HCT116 (cell line): ENCODE measurements around the gene POPDC2. TPM values are rescaled to one million over a fixed set of nuclear protein-coding genes. Genes with fewer than 3 reads are reported as not detected.

Source experiments
- ATAC-seq: fragments of 200-7000 bp; cut with Tn5 transposase; 2 replicates; pipeline ENCODE4 v1.9.1; 2020; ENCODE audit warnings: mild to moderate bottlenecking, moderate library complexity
- BruUV-seq: library from RNA; stranded (reverse); fragments of 400-500 nt; replicated peaks from 2 replicates; lab custom pipeline; 2021; lab: Mats Ljungman, UMichigan
- CTCF ChIA-PET: fragments of 300-600 bp; sonication (Branson Sonifier 250); formaldehyde crosslinking; loops from one replicate; lab custom pipeline; 2021; ENCODE audit warnings: antibody characterized with exemption; lab: Charles Lee
- POLR2A ChIA-PET: fragments of 300-600, 350-600 bp; sonication (Branson Sonifier 250); formaldehyde crosslinking; loops from one replicate; lab custom pipeline; 2021; ENCODE audit warnings: antibody characterized with exemption; lab: Charles Lee
- RAD21 ChIA-PET, 2 experiments: fragments of 300-600 bp; sonication (Branson Sonifier 250); formaldehyde crosslinking; loops; one replicate each; lab custom pipeline; 2023; ENCODE audit warnings: low total read pairs in 2 of 2; ENCODE audit not compliant: uncharacterized antibody in 2 of 2, unreplicated experiment in 2 of 2, low non-redundant PET in 1 of 2; lab: Charles Lee
- DNase-seq: peaks from one replicate; pipeline ENCODE4 v3.0.0-alpha.2; 2010; ENCODE audit warnings: low read depth, low spot score
- H2AFZ ChIP-seq: fragments of 200-600 bp; shearing (Covaris generic), sonication (generic); 2 replicates; pipeline ENCODE4 v1.6.1; 2017; ENCODE audit warnings: low read depth, mixed run types, mixed read lengths, antibody characterized with exemption, low read length; ENCODE audit not compliant: poor library complexity, severe bottlenecking
- H3K27ac ChIP-seq: 2 replicates; pipeline ENCODE4 v1.5.1; 2012; ENCODE audit warnings: low read depth, low read length
- H3K27me3 ChIP-seq: fragments of 200-600 bp; sonication (generic); 2 replicates; pipeline ENCODE4 v1.6.1; 2016; ENCODE audit warnings: mixed run types, low read length, mixed read lengths; ENCODE audit not compliant: insufficient read depth
- H3K36me3 ChIP-seq, 2 experiments: fragments of 200-500 bp in 1 of 2; fragments of 200-600 bp in 1 of 2; sonication (Bioruptor generic) in 1 of 2; sonication (generic) in 1 of 2; 2 replicates each; pipeline versions ENCODE4 v1.5.1 to v1.6.1; 2014 to 2016; ENCODE audit warnings: low read length in 2 of 2, inconsistent platforms in 1 of 2, mixed read lengths in 1 of 2, mixed run types in 1 of 2; ENCODE audit not compliant: insufficient read depth in 2 of 2, control insufficient read depth in 1 of 2
- H3K4me1 ChIP-seq, 2 experiments: fragments of 200-600 bp in 1 of 2; sonication (generic) in 1 of 2; 2 replicates each; pipeline versions ENCODE4 v1.5.1 to v1.6.1; 2012 to 2017; ENCODE audit warnings: low read length in 2 of 2, inconsistent platforms in 1 of 2, mild to moderate bottlenecking in 1 of 2, mixed read lengths in 1 of 2, mixed run types in 1 of 2, moderate library complexity in 1 of 2; ENCODE audit not compliant: insufficient read depth in 2 of 2, control insufficient read depth in 1 of 2
- H3K4me2 ChIP-seq: fragments of 200-600 bp; sonication (generic); 2 replicates; pipeline ENCODE4 v1.6.1; 2017; ENCODE audit warnings: mixed run types, low read length, mixed read lengths
- H3K4me3 ChIP-seq, 2 experiments: fragments of 200-600 bp in 1 of 2; sonication (generic) in 1 of 2; replicated peaks in 1 of 2; 2 replicates each; pipeline ENCODE4 v1.5.1; 2011 to 2016; ENCODE audit warnings: low read length in 2 of 2, control low read depth in 1 of 2, low read depth in 1 of 2, mild to moderate bottlenecking in 1 of 2, mixed read lengths in 1 of 2, mixed run types in 1 of 2
- H3K79me2 ChIP-seq: fragments of 200-600 bp; sonication (generic); 2 replicates; pipeline ENCODE4 v1.6.1; 2017; ENCODE audit warnings: mild to moderate bottlenecking, mixed run types, low read length, moderate library complexity, mixed read lengths; ENCODE audit not compliant: insufficient read depth
- H3K9ac ChIP-seq: fragments of 200-600 bp; sonication (generic); 2 replicates; pipeline ENCODE4 v1.6.1; 2016; ENCODE audit warnings: low read length, mixed read lengths
- H3K9me2 ChIP-seq: fragments of 200-600 bp; sonication (generic), shearing (Covaris generic); 2 replicates; pipeline ENCODE4 v1.6.1; 2017; ENCODE audit warnings: mixed run types, mild to moderate bottlenecking, moderate library complexity; ENCODE audit not compliant: insufficient read depth
- H3K9me3 ChIP-seq, 2 experiments: fragments of 200-500 bp in 1 of 2; fragments of 200-600 bp in 1 of 2; sonication (Bioruptor generic) in 1 of 2; sonication (generic) in 1 of 2; 2 replicates each; pipeline ENCODE4 v1.6.1; 2014 to 2017; ENCODE audit warnings: low read length in 2 of 2, mixed read lengths in 2 of 2, inconsistent platforms in 1 of 2, low read depth in 1 of 2, mild to moderate bottlenecking in 1 of 2, mixed run types in 1 of 2, moderate library complexity in 1 of 2; ENCODE audit not compliant: control insufficient read depth in 1 of 2, insufficient read depth in 1 of 2
- H4K20me1 ChIP-seq: fragments of 200-600 bp; sonication (generic), shearing (Covaris generic); 2 replicates; pipeline ENCODE4 v1.6.1; 2017; ENCODE audit warnings: mixed run types, mild to moderate bottlenecking, moderate library complexity; ENCODE audit not compliant: insufficient read depth
- ATF3 ChIP-seq: IDR thresholded peaks from 2 replicates; pipeline ENCODE4 v1.6.1; 2012
- CBX3 ChIP-seq: IDR thresholded peaks from 2 replicates; pipeline ENCODE4 v1.6.1; 2012; ENCODE audit warnings: low read depth
- CEBPB ChIP-seq: IDR thresholded peaks from 2 replicates; pipeline ENCODE4 v1.6.1; 2012; ENCODE audit warnings: low read depth
- CTCF ChIP-seq, 3 experiments: fragments of 200-600 bp in 1 of 3; sonication (generic) in 1 of 3; IDR thresholded peaks in 2 of 3; conservative IDR thresholded peaks in 1 of 3; 2 replicates each; pipeline ENCODE4 v1.5.1; 2012 to 2017; ENCODE audit warnings: low read depth in 2 of 3, low read length in 2 of 3, antibody characterized with exemption in 1 of 3, borderline replicate concordance in 1 of 3, control low read depth in 1 of 3, mild to moderate bottlenecking in 1 of 3, mixed read lengths in 1 of 3, mixed run types in 1 of 3, moderate library complexity in 1 of 3; ENCODE audit not compliant: insufficient read depth in 1 of 3
- EGR1 ChIP-seq: IDR thresholded peaks from 2 replicates; pipeline ENCODE4 v1.6.1; 2012; ENCODE audit warnings: low read depth
- EZH2 ChIP-seq: fragments of 200-600 bp; sonication (generic); IDR thresholded peaks from 2 replicates; pipeline ENCODE4 v1.6.1; 2017; ENCODE audit warnings: antibody characterized with exemption, mixed run types
- EZH2phosphoT487 ChIP-seq: fragments of 200-600 bp; IDR thresholded peaks from 2 replicates; pipeline ENCODE4 v1.6.1; 2018; ENCODE audit warnings: antibody characterized with exemption, borderline replicate concordance
- FOSL1 ChIP-seq: IDR thresholded peaks from 2 replicates; pipeline ENCODE4 v1.6.1; 2012; ENCODE audit warnings: low read depth
- POLR2A ChIP-seq: IDR thresholded peaks from 2 replicates; pipeline ENCODE4 v1.7.0; 2011; ENCODE audit warnings: borderline replicate concordance; ENCODE audit not compliant: insufficient read depth, insufficient read length; ENCODE audit errors: extremely low read depth
- RAD21 ChIP-seq: IDR thresholded peaks from 2 replicates; pipeline ENCODE4 v1.6.1; 2012; ENCODE audit warnings: low read depth, mild to moderate bottlenecking
- SIN3A ChIP-seq: IDR thresholded peaks from 2 replicates; pipeline ENCODE4 v1.6.1; 2012; ENCODE audit warnings: low read depth
- TCF7L2 ChIP-seq: IDR thresholded peaks from 2 replicates; pipeline ENCODE4 v1.7.0; 2011; ENCODE audit warnings: borderline replicate concordance, inconsistent platforms; ENCODE audit not compliant: insufficient read depth, insufficient read length; ENCODE audit errors: extremely low read depth
- YY1 ChIP-seq: IDR thresholded peaks from 2 replicates; pipeline ENCODE4 v1.6.1; 2011; ENCODE audit warnings: low read length, low read depth, moderate library complexity, mild to moderate bottlenecking; ENCODE audit not compliant: insufficient replicate concordance; ENCODE audit errors: extremely low read depth
- ZBTB33 ChIP-seq: IDR thresholded peaks from 2 replicates; pipeline ENCODE4 v1.6.1; 2011; ENCODE audit warnings: mild to moderate bottlenecking, low read length, moderate library complexity; ENCODE audit not compliant: insufficient replicate concordance; ENCODE audit errors: extremely low read depth
- ZFX ChIP-seq: fragments of 450-650 bp; IDR thresholded peaks from 2 replicates; pipeline ENCODE4 v1.6.1; 2017
- ZNF274 ChIP-seq: fragments of 200-500 bp; sonication (Bioruptor generic); IDR thresholded peaks from 2 replicates; pipeline ENCODE4 v1.6.1; 2014; ENCODE audit warnings: mild to moderate bottlenecking, low read depth, low read length, inconsistent platforms
- intact Hi-C: fragments of 100-400 bp; cut with micrococcal nuclease; formaldehyde crosslinking; loops from 2 replicates; pipeline ENCODE4 v1.10.0; 2022
- total RNA-seq: library from RNA; stranded (reverse); gene quantifications from one replicate; pipeline ENCODE4 v1.2.1, GENCODE V29; 2021; ENCODE audit not compliant: unreplicated experiment

The POPDC2 gene
- total RNA-seq, 1 experiment from 2014 or later: 1.6 TPM

- Histone ChIP-seq H3K9me3 (no peaks in the 10 kb centered on the region), H3K4me1 (no peaks in the 10 kb centered on the region), H3K27me3 (no peaks in the 10 kb centered on the region; the same call in 1 of the 2 replicates), H2AFZ (no peak overlapping the region), H4K20me1 (no peaks in the 10 kb centered on the region), H3K79me2 (no peaks in the 10 kb centered on the region), H3K36me3 (no peaks in the 10 kb centered on the region), H3K4me3 (no peak overlapping the region), H3K9ac (no peak overlapping the region), H3K27ac (no peak overlapping the region), H3K4me2 (no peak overlapping the region), H3K9me2 (no peaks in the 10 kb centered on the region)
- TF ChIP-seq EZH2: no peak
- no peak for TF ChIP-seq ATF3
- TF ChIP-seq EZH2phosphoT487: no peak
- TF ChIP-seq ZNF274: no peak
- TF ChIP-seq EGR1: no peak
- TF ChIP-seq ZFX: no peak
- TF ChIP-seq ZBTB33: no peak
- no peak for TF ChIP-seq TCF7L2
- TF ChIP-seq POLR2A: no peak
- TF ChIP-seq CTCF (IDR thresholded peaks at IDR 0.05 in 2 of 3, conservative IDR thresholded peaks at IDR 0.05 in 1 of 3; ENCODE audit: borderline replicate concordance in 1 of 3, insufficient read depth in 1 of 3, low read depth in 2 of 3, low read length in 2 of 3): no peak
- no peak for TF ChIP-seq CBX3
- TF ChIP-seq SIN3A: no peak
- no peak for TF ChIP-seq YY1
- no peak for TF ChIP-seq RAD21
- no peak for TF ChIP-seq FOSL1
- no peak for TF ChIP-seq CEBPB
- RAD21 ChIA-PET: no interaction called here
- POLR2A ChIA-PET: no interaction called here
- intact Hi-C loops: no loop called here
- no TSS peak for BruUV-seq
- CTCF ChIA-PET: no interaction called here
- DNase-seq (no peak), ATAC-seq (no peak)
Measured at GRCh38 chr3:119652306-119653033, 7.9 kb downstream of the POPDC2 start.
